HG03095 (cell line): ENCODE results near the gene CEP20.

Source experiments
- ATAC-seq: cut with Tn5 transposase; IDR thresholded peaks from one replicate; pipeline ENCODE4 v1.9.1; 2021; ENCODE audit warnings: moderate library complexity; ENCODE audit not compliant: unreplicated experiment

The CEP20 gene

DNA sequence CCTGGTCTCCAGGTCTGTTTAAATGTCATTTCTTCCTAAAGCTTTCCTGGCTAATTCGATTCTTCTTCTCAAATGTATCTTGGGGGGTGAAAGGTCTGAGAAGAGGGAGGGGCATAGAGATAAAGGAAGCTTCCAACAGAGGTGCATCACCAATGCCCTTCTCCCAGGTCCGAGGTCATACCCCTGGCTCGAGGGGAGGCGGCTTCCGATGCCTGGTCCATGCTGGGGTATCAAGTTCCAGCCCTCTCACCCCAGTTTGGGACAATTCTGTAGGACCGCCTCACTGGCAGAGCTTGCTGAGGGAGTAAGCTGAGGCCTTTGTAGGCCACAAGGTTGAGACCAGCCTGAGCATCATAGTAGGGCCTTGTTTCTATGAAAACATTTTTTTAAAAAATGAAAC lies 10.3 kb upstream of the CEP20 start:
- no peak for ATAC-seq

DNA sequence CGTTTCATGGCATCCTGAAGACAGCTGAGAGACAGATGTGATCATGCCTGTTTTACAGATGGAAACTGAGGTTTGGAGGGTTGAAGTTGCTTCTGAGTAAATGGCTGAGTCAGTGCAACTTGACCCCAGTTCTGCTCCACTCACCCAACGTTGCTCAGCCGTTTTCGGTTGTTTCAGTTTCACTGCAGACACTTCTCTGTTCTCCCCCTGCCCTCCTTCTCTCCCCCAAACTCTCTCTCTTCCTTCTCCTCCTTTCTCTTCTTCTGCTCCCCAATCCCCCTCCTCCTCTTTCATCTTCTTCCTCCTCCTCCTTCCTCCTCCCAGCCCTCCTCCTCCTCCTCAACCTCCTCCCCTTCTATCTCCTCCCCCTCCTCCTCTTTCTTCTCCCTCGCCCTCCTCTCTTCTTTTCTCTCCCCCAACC lies 9.4 kb upstream of the CEP20 start:
- ATAC-seq, result peak; percentile 59

DNA sequence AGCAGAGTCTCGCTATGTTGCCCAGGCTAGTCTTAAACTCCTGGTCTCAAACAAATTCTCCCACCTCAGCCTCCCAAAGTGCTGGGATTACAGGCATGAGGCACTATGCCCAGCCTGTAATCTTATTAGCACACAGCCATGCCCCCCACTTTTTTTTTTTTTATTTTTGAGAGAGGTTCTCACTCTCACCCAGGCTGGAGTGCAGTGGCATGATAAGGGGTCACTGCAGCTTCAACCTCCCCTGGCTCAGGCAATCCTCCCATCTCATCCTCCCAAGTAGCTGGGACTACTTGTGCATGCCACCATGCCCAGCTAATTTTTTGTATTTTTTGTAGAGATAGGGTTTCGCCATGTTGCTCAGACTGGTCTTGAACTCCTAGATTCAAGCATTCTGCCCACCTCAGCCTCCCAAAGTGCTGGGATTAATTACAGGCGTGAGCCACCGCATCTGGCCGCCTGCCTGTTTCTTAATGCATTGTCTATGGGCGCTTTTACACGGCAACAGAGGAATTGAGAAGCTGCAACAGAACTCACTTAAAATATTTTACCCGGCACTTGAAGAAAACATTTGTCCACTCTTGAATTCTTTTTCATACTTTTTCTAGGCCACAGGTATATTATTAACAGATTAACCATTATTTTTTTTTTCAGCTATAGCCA lies 8.8 kb upstream of the CEP20 start:
- no peak for ATAC-seq

DNA sequence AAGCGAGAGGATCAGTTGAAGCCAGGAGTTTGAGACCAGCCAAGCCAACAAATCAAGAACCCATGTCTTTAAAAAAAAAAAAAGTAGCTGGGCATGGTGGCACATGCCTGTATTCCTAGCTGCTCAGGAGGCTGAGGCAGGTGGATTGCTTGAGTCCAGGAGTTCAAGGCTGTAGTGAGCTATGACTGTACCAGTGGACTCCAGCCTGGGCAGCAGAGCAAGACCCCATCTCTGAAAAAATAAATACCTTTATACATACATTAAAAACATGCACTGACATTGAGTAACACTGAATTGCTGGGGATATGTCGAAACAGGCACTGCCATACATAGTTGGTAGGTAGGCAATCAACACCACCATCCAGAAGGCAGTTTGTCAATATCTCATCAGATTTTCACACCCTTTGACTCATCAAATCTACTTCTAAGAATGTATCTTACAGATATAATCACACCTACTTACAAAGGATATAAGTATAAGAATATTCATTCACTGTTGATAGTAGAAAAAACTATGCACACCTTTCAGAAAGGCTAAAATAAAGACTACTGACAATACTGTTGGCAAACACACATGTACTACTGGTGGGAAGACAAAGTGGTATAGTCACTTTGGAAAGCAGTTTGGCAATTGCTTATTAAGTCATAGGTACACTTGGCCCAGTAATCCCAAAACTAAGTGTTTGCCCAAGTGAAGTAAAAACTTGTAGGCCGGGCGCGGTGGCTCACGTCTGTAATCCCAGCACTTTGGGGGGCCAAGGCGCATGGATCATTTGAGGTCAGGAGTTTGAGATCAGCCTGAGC lies 6.4 kb upstream of the CEP20 start:
- no peak for ATAC-seq

DNA sequence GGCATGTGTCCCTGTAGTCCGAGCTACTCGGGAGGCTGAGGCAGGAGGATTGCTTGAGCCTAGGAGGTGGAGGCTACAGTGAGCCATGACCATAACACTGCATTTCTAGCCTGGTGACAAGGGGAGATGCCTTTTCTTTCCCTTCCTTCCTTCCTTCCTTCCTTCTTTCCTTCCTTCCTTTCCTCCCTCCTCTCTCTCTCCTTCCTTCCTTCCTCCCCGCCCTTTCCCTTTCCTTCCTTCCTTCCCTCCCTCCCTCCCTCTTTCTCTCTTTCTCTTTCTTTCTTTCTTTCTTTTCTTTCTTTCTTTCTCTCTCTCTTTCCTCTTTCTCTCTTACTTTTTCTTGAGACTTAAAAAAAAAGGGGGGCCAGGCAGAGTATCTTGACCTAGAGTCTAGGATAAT lies 3.1 kb upstream of the CEP20 start:
- no peak for ATAC-seq

DNA sequence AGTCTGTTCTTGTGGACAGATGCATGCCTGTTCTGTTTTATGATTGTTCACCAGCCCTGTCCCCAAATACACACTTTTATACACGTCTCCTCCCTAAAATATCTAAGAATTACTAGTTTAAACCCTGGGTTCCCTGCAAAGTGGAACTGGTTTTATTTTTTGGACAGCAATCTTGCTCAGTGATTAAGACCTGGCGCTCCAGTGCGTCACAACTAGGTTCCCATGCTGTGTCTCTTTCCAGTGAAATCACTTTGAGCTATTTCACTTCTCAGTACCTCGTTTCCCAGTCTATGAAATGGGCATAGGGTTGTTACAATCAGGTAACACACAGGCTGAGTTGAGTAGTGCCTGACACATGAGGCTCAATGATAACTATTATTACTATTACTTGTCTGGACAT lies 1.1 kb downstream of the CEP20 start:
- no peak for ATAC-seq

DNA sequence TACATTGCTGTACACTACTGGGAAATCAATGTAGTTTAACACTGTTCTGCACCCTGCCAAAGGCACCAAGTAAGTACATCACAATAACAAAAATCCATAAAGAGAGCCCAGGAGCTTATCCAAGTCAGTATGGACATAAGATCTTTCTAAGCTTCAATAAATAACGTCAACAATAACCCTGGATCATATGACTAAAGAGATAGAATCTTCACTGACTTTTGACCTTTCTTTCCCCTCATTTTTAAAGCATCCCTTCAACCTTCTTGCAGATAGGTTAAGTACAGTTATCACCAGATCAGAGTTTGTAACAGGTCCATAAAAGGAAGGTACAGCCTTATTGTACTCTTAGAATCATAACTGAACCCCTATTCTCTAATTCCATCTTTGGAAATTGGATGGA lies 2.3 kb downstream of the CEP20 start:
- no peak for ATAC-seq

DNA sequence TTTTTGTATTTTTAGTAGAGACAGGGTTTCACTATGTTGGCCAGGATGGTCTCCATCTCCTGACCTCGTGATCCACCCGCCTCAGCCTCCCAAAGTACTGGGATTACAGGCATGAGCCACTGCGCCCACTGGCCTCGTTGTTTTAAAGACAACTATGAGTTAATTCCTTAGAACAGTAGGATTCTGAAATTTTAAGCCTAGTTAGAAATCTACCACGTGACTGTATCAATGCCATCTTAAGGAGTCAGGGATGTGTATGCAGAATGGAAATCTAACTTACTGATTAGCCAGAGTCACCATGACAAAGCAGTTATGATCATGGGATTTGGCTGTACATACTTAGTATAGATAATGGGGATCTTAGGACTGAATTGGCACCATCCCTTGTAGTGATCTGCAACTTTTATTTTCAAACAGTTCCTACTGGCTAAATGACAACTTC lies 2.8 kb downstream of the CEP20 start:
- no peak for ATAC-seq

DNA sequence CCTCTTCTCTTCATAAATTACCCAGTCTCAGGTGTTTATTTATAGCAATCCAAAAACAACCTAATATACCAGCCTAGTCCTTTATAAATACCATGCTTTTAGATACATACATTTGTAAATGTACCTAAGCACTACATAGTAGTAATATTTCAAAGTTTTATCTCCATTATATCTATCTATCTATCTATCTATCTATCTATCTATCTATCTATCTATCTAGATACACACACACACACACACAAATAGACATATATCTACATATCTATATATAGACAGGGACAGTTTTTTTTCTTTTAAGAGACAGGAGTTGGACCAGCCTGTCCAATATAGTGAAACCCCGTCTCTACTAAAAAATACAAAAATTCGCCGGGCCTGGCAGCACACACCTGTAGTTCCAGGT lies 5.8 kb downstream of the CEP20 start:
- no peak for ATAC-seq

DNA sequence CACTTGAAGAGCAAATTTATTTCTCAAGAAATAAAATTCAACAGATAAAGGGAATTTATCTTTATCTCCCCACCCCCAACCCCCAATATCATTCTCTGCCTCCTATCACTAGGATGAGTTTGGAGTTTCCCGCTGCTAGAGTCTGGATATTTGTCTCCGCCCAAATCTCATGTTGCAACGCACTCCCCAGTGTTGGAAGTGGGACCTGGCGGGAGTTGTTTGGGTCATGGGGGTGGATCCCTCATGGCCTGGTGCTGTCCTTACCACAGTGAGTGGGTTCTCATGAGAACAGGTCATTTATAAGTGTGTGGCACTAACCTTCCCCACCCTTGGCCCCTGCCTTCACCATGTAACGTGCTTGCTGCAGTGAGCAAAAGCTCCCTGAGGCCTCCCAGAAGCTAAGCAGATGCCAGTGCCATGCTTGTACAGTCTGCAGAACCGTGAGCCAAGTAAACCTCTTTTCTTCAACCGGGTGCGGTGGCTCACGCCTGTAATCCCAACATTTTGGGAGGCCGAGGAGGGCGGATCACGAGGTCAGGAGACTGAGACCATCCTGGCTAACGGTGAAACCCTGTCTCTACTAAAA lies 6.5 kb downstream of the CEP20 start:
- no peak for ATAC-seq

DNA sequence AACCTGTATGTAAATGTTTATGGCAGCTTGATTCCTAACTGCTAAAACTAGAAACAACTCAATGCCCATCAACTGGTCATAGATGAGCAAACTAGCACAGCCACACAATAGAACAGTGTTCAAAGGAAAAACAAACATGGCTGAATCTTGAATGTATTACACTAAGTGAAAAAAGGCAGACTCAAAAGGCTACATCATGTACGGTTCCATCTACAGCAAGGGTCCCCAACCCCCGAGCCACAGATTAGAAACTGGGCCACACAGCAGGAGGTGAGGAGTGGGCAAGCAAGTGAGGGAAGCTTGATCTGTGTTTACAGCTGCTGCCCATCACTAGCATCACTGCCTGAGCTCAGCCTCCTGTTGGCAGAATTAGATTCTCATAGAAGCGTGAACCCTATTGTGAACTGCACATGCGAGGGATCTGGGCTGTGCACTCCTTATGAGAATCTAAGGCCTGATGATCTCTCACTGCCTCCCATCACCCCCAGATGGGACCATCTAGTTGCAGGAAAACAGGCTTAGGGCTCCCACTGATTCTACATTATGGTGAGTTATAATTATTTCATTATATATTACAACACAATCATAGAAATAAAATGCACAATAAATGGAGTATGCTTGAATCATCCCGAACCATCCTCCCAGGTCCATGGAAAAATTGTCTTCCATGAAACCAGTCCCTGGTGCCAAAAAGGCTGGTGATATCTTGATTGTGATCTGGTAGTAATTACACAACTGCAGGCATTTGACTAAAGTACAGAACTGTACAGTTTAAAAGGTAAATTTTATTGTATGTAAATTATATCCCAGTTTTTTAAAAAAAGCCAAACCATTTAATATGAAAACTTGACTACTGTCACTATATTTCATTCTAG lies 7.7 kb downstream of the CEP20 start:
- ATAC-seq, result no peak

DNA sequence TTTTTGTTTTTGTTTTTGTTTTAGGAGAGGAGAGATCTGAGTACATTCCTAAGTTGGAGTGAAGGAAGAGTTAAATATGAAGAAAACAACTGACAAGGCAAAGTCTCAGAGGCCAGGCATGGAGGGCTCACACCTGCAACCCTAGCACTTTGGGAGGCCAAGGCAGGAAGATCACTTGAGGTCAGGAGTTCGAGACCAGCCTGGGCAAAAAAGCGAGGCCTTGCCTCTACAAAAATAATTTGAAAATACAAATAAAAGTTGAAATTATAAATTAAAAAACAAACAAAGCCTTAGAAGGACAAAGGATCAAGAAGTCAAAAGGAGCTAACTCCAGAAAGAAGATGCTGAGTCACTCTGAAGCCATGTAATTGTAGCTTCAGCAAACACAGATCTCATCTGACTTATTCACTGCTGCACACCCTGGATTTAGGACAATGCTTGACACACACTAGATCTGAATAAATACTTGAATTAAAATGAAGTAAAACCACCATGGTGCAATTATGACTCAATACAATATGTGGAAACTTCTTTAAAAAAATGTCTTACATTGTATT lies 9.1 kb downstream of the CEP20 start:
- no peak for ATAC-seq

DNA sequence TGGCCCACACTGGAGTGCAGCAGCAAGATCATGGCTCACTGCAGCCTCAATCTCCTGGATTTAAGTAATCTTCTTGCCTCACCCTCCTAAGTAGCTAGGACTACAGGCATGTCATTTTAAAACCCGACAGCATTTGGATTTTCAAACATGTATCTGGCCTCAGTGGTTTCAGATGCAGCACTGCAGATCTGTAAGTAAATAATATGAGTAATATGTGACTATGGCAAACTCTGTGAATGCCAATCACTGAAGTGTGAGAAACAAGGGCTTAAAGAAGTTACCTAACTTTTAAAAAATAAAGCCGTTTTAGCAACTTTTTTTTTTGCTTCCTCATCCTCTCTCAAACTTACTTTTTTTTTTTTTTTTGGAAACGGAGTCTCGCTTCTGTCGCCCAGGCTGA lies 11.9 kb downstream of the CEP20 start:
- no peak for ATAC-seq

DNA sequence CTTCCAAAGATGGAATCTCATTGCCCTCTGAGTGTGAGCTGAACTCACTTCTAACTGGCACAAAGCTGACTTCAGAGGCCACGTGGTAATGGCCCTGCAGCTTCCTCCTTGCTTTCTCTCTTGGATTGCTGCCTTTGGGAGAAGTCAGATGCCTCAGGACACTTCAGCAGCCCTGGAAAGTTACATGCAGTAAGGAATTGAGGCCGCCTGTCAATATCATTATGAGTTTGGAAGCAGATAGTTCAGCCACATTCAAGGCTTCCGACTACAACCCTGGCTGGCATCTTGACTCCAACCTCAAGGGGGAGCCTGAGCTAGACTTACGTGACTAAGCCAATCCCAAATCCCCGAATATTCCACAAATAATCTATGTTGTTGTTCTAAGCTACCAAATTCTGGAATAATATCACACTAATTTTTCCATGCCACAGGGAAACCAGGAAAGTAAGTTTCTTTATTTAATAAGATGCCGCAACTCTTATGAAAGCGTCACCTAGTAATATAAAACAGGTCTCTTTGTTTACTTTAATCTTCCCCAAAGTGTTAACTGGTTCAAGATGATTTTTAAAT lies 13.6 kb downstream of the CEP20 start:
- no peak for ATAC-seq

DNA sequence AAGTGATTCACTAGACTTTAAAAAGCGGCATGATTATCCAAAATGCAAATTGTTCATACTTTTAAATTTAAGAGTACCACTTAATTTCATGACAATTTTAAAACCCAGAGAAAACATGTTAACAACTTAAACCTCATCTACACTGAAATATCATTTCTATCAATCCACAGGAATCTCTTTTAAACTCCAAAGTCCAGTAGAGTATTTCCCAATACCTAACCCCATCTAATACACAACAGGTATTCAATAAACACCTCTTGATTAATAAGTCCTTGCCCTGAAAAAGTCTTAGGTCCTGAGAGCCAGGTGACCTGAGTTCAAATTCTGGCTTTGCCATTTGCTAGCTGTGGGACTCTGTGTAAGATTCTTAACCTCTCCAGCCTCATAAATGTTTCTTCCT lies 14.7 kb downstream of the CEP20 start:
- ATAC-seq, result no peak

DNA sequence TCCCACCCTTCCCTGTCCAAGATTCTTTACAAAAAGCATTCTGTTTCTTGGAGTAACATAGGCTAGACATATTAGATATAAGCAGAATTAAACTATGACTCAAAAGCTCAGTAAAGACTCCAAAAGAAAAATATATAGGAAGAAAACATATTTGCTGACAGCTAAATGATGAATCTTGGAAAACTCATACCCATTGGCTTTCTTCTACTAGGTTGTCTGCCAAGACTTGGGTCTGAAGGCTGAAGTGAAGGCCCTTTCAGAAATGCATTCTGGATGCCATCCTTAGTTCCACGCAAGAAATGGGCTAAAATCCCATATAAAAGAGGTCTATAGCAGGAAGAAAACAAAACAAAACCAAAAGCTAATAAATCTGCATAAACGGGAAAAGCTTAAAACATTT lies 15.1 kb downstream of the CEP20 start:
- no peak for ATAC-seq

DNA sequence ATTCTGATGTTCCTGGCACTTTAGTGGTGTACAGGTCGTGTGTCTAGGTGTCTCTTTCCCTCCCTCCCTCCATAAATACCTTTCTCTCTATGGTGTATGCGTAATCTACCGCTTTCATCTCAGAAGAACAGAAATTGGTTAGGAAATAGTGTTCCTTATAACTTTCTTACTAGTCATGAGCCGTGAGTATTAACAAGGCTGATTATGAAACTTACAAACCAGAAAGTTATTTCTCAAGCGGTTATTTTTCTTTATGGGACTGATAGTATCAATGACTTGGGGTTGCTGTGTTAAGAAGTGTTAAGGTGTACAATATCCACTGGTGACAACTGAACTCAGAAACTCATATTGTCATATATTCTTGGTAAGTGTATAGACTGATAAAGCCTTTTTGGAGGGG lies 18.4 kb downstream of the CEP20 start:
- no peak for ATAC-seq

DNA sequence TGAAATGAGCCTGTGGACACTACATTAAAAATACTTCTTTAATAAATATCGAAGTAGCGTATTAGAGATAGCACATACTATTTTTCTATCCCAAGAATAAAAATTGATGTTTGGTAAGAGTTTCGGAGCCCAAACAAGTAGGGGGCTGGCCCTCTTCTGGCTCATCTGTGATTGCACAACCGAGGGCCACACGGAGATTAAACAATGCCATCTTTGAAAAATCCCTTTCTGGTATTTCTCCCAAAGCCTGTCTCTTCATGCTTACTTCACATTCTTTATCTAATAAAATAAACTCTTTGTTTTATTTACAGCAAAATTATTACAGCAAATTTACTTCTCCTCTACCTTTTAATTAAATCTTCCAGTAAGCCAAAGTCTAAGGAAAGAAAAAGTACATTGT lies 22.0 kb downstream of the CEP20 start:
- ATAC-seq, result no peak

DNA sequence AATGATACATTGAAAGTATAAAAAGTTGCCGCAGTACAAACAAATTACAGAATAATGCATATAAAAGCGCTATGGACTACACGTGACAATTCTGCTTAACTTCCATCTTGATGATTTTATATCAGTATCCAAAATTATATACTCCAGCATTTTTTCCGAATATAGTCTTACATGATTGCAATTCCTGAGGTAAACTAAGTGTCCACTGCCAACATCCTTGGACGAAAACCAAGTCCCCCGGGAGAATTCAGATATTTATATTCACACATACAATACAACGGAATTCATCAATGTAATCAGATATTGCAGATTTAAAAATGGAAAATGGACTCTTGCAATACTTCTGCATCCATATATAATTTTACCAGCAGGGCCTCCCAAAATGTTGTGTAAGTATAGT lies 22.7 kb downstream of the CEP20 start:
- no peak for ATAC-seq

DNA sequence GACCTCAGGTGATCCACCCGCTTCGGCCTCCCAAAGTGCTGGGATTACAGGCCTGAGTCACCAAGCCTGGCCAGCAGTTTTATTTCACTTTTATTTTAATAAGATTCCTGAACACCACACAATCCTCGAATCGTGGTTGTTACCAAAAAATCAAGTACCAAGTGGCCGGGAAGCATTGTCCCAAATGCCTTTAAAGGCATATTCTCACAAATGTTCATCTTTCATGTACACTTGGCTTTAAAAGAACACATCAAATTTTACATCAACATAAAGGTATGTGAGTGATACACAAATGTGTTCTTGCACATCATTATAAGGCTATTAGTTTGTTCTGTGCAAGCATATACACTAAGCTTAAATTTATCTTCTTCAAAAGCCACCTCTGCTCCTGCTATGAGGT lies 23.5 kb downstream of the CEP20 start:
- no peak for ATAC-seq

DNA sequence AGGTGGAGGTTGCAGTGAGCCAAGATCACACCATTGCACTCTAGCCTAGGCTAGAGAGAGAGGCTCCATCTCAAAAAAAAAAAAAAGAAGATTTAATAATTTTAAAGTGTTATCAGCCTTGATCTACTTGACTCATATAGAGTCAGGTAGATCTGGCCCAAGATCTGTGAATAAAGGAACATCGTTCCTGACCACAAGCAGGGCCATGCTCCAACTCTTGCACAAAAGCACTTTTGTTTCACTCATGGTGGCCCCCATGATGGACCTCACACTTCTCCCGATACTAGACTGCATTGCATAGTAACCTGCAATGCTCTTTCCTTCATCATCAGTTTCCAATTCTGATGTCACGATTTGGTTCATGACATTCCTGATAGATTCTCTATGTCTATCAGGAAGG lies 26.4 kb downstream of the CEP20 start:
- no peak for ATAC-seq
